GM12878 (cell line): ENCODE results near the gene SPACDR. TPM values are rescaled to one million over a fixed set of nuclear protein-coding genes. Genes with fewer than 3 reads are reported as not detected.

ENCODE experiments used
- ATAC-seq: fragments of 200-7000 bp; cut with Tn5 transposase; 3 replicates; pipeline ENCODE4 v1.9.1; 2020; ENCODE audit warnings: mild to moderate bottlenecking, moderate library complexity
- BruUV-seq: library from RNA; stranded (reverse); fragments of 400-500 nt; replicated peaks from 2 replicates; lab custom pipeline; 2021; lab: Mats Ljungman, UMichigan
- CTCF ChIA-PET: fragments of 300-600 bp; sonication (Branson Sonifier 250); formaldehyde crosslinking; extraction: SDS; loops from one replicate; lab custom pipeline; 2021; ENCODE audit warnings: inconsistent platforms; lab: Yijun Ruan, JAX
- POLR2A ChIA-PET: fragments of 350-600 bp; formaldehyde crosslinking; extraction: SDS; loops from one replicate; lab custom pipeline; 2021; ENCODE audit warnings: inconsistent platforms; lab: Charles Lee
- RAD21 ChIA-PET: fragments of 300-600 bp; sonication (Branson Sonifier 250); formaldehyde crosslinking; loops from one replicate; lab custom pipeline; 2023; ENCODE audit warnings: antibody characterized with exemption; ENCODE audit not compliant: unreplicated experiment; lab: Charles Lee
- SMC1A ChIA-PET: fragments of 300-600 bp; sonication (Branson Sonifier 250); formaldehyde crosslinking; loops from one replicate; lab custom pipeline; 2023; ENCODE audit not compliant: unreplicated experiment, uncharacterized antibody; lab: Charles Lee
- DNase-seq: peaks from one replicate; pipeline ENCODE4 v3.0.0-alpha.2; 2011; ENCODE audit warnings: low read depth, low spot score
- FAIRE-seq: peaks from 3 replicates; lab custom pipeline; 2011; peaks lifted over from hg19 to GRCh38; lab: Jason Lieb, UNC
- H2AFZ ChIP-seq: 2 replicates; pipeline ENCODE4 v1.6.0; 2011; ENCODE audit warnings: low read depth, low read length, control low read depth; ENCODE audit not compliant: control insufficient read depth
- H3K27ac ChIP-seq: 2 replicates; pipeline ENCODE4 v1.5.1; 2011; ENCODE audit warnings: control low read depth; ENCODE audit not compliant: control insufficient read depth, insufficient read depth
- H3K27me3 ChIP-seq, 2 experiments: replicated peaks in 1 of 2; 2 replicates each; pipeline versions ENCODE4 v1.6.0 to v1.6.1; 2011; ENCODE audit warnings: low read length in 1 of 2; ENCODE audit not compliant: control insufficient read depth in 2 of 2, insufficient read depth in 2 of 2
- H3K36me3 ChIP-seq, 2 experiments: 2 replicates each; pipeline ENCODE4 v1.5.1; 2011; ENCODE audit warnings: low read length in 1 of 2; ENCODE audit not compliant: control insufficient read depth in 2 of 2, insufficient read depth in 2 of 2
- H3K4me1 ChIP-seq: 2 replicates; pipeline ENCODE4 v1.6.1; 2011; ENCODE audit warnings: mild to moderate bottlenecking, low read length, moderate library complexity, mixed read lengths; ENCODE audit not compliant: control insufficient read depth, insufficient read depth
- H3K4me2 ChIP-seq: 2 replicates; pipeline ENCODE4 v1.6.0; 2011; ENCODE audit warnings: control low read depth; ENCODE audit not compliant: control insufficient read depth, insufficient read depth
- H3K4me3 ChIP-seq: fragments of 200-600 bp; sonication (generic); 2 replicates; pipeline ENCODE4 v1.5.1; 2016
- H3K79me2 ChIP-seq: 2 replicates; pipeline ENCODE4 v1.6.0; 2011; ENCODE audit warnings: low read length; ENCODE audit not compliant: control insufficient read depth, insufficient read depth
- H3K9ac ChIP-seq: 2 replicates; pipeline ENCODE4 v1.8.0; 2011; ENCODE audit warnings: low read length, control low read depth, mixed read lengths; ENCODE audit not compliant: control insufficient read depth, insufficient read depth
- H3K9me3 ChIP-seq: replicated peaks from 3 replicates; pipeline ENCODE4 v1.5.1; 2011; ENCODE audit warnings: mild to moderate bottlenecking, low read length; ENCODE audit not compliant: control insufficient read depth, insufficient read depth
- H4K20me1 ChIP-seq: 2 replicates; pipeline ENCODE4 v1.6.0; 2011; ENCODE audit not compliant: control insufficient read depth, insufficient read depth
- E2F8 ChIP-seq: fragments of 450-650 bp; IDR thresholded peaks from 2 replicates; pipeline ENCODE4 v1.6.1; 2018; ENCODE audit warnings: mild to moderate bottlenecking, low read depth, moderate library complexity; ENCODE audit not compliant: partially characterized antibody
- JUND ChIP-seq: IDR thresholded peaks from 2 replicates; pipeline ENCODE4 v1.6.1; 2012; ENCODE audit warnings: low read depth, mild to moderate bottlenecking, low read length, improper control_type of control experiment, moderate library complexity
- MTA3 ChIP-seq: IDR thresholded peaks from 2 replicates; pipeline ENCODE4 v1.6.1; 2012; ENCODE audit warnings: low read length, inconsistent platforms, borderline replicate concordance
- MXI1 ChIP-seq: fragments of 150-350 bp; IDR thresholded peaks from 2 replicates; pipeline ENCODE4 v1.6.1; 2011; ENCODE audit warnings: low read depth, mild to moderate bottlenecking, inconsistent platforms, low read length, improper control_type of control experiment
- NR2F1 ChIP-seq: fragments of 450-650 bp; conservative IDR thresholded peaks from 2 replicates; pipeline ENCODE4 v1.6.1; 2017; ENCODE audit warnings: mild to moderate bottlenecking
- RELB ChIP-seq: fragments of 450-650 bp; IDR thresholded peaks from 2 replicates; pipeline ENCODE4 v1.6.1; 2017; ENCODE audit warnings: low read depth, mild to moderate bottlenecking, moderate library complexity
- SRF ChIP-seq, 2 experiments: IDR thresholded peaks; 2 replicates each; pipeline ENCODE4 v1.6.1; 2011; ENCODE audit warnings: low read depth in 2 of 2, low read length in 2 of 2, mild to moderate bottlenecking in 1 of 2, moderate library complexity in 1 of 2
- WGBS: methylation state at CpG from one replicate; pipeline ENCODE4 v1.1.6; 2016; ENCODE audit warnings: low lambda C conversion rate; ENCODE audit not compliant: insufficient replicate concordance, insufficient coverage; ENCODE audit errors: missing lambda C conversion rate; 5-methylcytosine and 5-hydroxymethylcytosine counted together
- in situ Hi-C: fragments of 300-500 bp; cut with MboI; formaldehyde crosslinking; loops from 9 replicates; pipeline ENCODE4 v1.14.3; 2018; ENCODE audit warnings: mixed read lengths
- intact Hi-C: fragments of 100-400 bp; cut with micrococcal nuclease; formaldehyde crosslinking; loops from one replicate; pipeline ENCODE4 v1.14.2; 2022; ENCODE audit not compliant: unreplicated experiment
- polyA plus RNA-seq, 11 experiments: library from polyadenylated mRNA; depleted of rRNA in 4 of 11; unstranded in 6 of 11; stranded (reverse) in 5 of 11; fragments of >200 nt; fragmentation: Nextera tagmentation in 4 of 11; fragmentation: Illumina TruSeq in 1 of 11; extraction: Ambion mirVana in 4 of 11; extraction: Trizol in 1 of 11; gene quantifications; 1 replicate in 1 of 11; 2 replicates in 10 of 11; pipeline versions ENCODE4 v1.2.1 to v1.2.3, GENCODE V29; 2011 to 2016; ENCODE audit warnings: inconsistent platforms in 2 of 11, missing spikeins in 2 of 11, low read depth in 1 of 11
- total RNA-seq, 4 experiments: library from RNA; depleted of rRNA in 3 of 4; stranded (reverse); fragments of >200 nt in 3 of 4; fragmentation: Illumina TruSeq in 1 of 4; extraction: Trizol in 1 of 4; gene quantifications; 2 replicates each; pipeline versions ENCODE4 v1.2.1 to v1.2.3, GENCODE V29; 2013 to 2021

The SPACDR gene
- total and polyA plus RNA-seq, 10 of the 15 experiments (the other 5 are each of a cell fraction or from before 2014, with no cell fraction given): 0.18 to 1.5 (median 0.63) TPM

GRCh38 chr7:100438172-100438571, 25.9 kb downstream of the SPACDR start:
- Histone ChIP-seq H3K4me2 (no peak overlapping the region), H3K27me3 (no peaks in the 10 kb centered on the region), H3K9me3 (no peaks in the 10 kb centered on the region), H4K20me1 (no peaks in the 10 kb centered on the region), H3K4me1 (peaks cover 13% of the 10 kb centered on the region), H2AFZ (no peak overlapping the region), H3K27ac (no peak overlapping the region), H3K4me3 (no peak overlapping the region), H3K9ac (no peak overlapping the region), H3K36me3 (peaks cover 3 to 9% of the 10 kb centered on the region in 2 experiments; a peak in 3 of 4 replicates), H3K79me2 (peaks cover 22% of the 10 kb centered on the region)
- no TSS peak for BruUV-seq
- ChIA-PET SMC1A (no interaction called here), CTCF (interaction anchor here (0.6 to 2.8 kb wide), 3 partner anchors 12 to 44 kb away, joined by 3 to 13 read pairs (median 3); no protein-coding TSS in a partner anchor), RAD21 (interaction anchor here (0.8 kb wide), 1 partner anchor 18 kb away, joined by 3 read pairs; no protein-coding TSS in a partner anchor), POLR2A (interaction anchor here (1.1 to 2.6 kb wide), 3 partner anchors 10 to 73 kb away, joined by 4 to 18 read pairs (median 8); partner anchors contain the start of gene ZCWPW1)
- FAIRE-seq (no peak), ATAC-seq (no peak), DNase-seq (no peak)
- in situ Hi-C loops: no loop called here
- TF ChIP-seq E2F8 (no peak), MXI1 (no peak), JUND (no peak), NR2F1 (no peak), RELB (no peak), SRF (IDR thresholded peaks at IDR 0.05; ENCODE audit: low read depth in 2 of 2, low read length in 2 of 2) (no peak), MTA3 (no peak)
- 50% methylated on average over 2 of the region's 2 CpGs for WGBS
- intact Hi-C loops: no loop called here
